NK-92 treated with Interleukin-12 subunit alpha and Interleukin-12 subunit beta, amount 100 ng/mL, for 24 hours (cell line): Measurements from ENCODE around the gene SLC8B1.

ENCODE experiments used
- DNase-seq: peaks from one replicate; lab custom pipeline; 2025; lab: John Stamatoyannopoulos, UW

SLC8B1 gene

GRCh38 chr12:113268136-113268535, 66.8 kb downstream of the SLC8B1 start:
- no peak for DNase-seq

GRCh38 chr12:113267621-113268020, 67.3 kb downstream of the SLC8B1 start:
- DNase-seq = no peak

- no peak for DNase-seq
These were observed 68.6 kb downstream of the SLC8B1 start for GRCh38 chr12:113266106-113266895.

- no peak for DNase-seq
These were observed 71.4 kb downstream of the SLC8B1 start for GRCh38 chr12:113263431-113263963.

GRCh38 chr12:113262710-113263109, 72.2 kb downstream of the SLC8B1 start:
- no peak for DNase-seq

- no peak for DNase-seq
These were observed 73.0 kb downstream of the SLC8B1 start for GRCh38 chr12:113261847-113262470.

- DNase-seq = no peak
These were observed 74.1 kb downstream of the SLC8B1 start for GRCh38 chr12:113260636-113261300.

GRCh38 chr12:113260127-113260526, 74.8 kb downstream of the SLC8B1 start:
- no peak for DNase-seq

- DNase-seq = no peak
These were observed 77.3 kb downstream of the SLC8B1 start for GRCh38 chr12:113257564-113257963.

GRCh38 chr12:113254298-113254697, 80.6 kb downstream of the SLC8B1 start:
- DNase-seq = no peak

GRCh38 chr12:113253532-113254285, 81.2 kb downstream of the SLC8B1 start:
- DNase-seq = no peak

GRCh38 chr12:113252494-113252893, 82.4 kb downstream of the SLC8B1 start:
- no peak for DNase-seq

GRCh38 chr12:113251404-113252070, 83.4 kb downstream of the SLC8B1 start:
- DNase-seq = no peak

GRCh38 chr12:113250045-113250444, 84.9 kb downstream of the SLC8B1 start:
- DNase-seq = no peak

- no peak for DNase-seq
These were observed 85.4 kb downstream of the SLC8B1 start for GRCh38 chr12:113249546-113249945.

GRCh38 chr12:113248842-113249435, 86.0 kb downstream of the SLC8B1 start:
- no peak for DNase-seq
